Stimulated activated naive CD8-positive, alpha-beta T cell treated with anti-CD3 and anti-CD28 coated beads, Interleukin-15, Interleukin-2, amounts not matched to agents 100 U/mL and 50 U/mL, for 24 hours (primary cell): ENCODE measurements around the gene TMEM63B.
"Not testable (repeated sequence)": the region's sequence is repeated elsewhere in the genome, so short reads cannot be mapped to it uniquely, and the experiment has no call there.

Experiments
- ATAC-seq: fragments of 150-1000 bp; cut with Tn5 transposase; one replicate; pipeline ENCODE4 v1.10.0; 2021
- DNase-seq: peaks from one replicate; pipeline ENCODE4 v3.0.0; 2021

Gene TMEM63B

DNA sequence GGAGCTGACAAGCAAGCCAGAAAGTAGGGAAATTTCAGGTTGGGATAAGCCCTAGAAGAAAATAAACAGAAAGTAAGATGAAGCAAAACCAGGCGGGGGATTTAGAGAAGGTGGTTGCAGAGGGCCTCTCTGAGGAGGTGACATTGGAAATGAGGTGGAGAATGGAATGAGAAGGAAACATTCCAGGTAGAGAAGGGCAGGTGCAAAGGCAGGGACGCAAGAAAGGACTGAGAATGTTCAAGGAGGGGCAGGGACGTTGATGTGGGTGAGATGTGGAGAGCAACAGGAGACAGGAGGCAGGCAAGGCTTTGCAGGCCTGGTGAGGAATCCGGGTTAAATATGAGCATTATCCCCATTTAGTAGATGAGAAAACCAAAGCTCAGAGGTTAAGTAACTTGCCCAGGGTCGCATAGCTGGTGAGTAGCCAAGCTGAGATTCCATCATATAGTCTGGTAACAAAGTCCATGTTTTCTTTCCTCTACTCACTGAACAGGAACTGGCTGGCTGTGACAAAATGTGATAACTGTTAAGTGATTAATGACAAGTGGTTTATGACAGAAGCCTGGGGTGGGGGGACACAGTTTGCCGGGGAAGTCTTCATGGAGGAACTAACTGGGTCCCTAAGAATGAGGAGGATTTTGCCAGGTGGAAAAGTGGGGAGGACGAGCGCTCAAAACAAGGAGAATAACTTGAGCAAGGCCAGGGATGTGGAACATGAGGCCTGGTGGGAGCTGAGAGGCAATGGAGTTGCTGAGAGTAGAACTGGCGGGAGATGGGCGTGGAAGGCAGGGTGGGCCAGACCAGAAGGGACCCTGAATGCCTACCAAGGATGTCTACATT, 32.7 kb upstream of the TMEM63B start:
- no peak for DNase-seq
- no peak for ATAC-seq

- not testable (repeated sequence) for ATAC-seq, DNase-seq
These were observed 32.1 kb upstream of the TMEM63B start for GRCh38 chr6:44095243-44095623.

DNA sequence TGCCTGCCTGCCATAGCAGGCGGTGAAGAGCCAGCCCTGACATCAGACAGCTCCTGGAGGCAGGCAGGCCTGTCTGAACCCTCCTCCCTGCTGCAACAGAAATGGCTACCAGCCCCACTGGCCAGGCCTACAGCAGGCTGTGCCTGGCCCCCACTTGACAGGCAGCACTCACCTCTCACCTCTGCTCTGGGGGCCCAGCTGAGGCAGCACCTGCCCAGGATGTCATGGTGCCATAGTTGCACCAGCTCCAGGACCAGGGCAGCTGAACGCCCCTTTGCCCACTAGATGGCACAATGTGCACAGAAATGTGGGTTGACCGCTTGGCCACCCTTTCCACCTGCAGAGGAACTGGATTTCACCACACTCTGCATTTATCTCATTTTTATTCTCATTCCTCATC, 30.7 kb upstream of the TMEM63B start:
- ATAC-seq (peak; percentile 86), DNase-seq (peak; percentile 79)

DNA sequence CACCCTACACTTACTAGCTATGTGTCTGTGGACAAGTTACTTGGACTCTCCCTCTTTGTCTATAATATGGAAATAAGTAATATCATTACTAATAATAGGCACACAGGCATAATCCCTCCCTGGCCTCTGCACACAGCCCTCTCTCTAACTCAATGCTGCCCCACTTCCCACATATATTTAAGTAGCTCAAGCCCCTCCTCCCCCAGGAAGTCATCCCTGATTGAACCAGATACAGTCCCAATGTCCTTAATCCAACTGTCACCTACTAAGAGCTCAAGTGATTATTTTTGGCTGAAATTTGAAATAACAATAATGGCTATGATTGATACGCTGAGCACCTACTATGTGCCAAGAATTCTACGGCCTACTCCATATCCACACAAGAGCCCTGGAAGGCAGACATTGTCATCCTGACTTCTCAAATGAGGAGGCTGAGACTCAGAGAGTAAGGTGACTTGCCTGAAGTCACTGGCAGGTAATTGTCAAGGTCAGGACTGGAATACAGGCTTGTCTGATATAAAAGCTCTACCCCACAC, 29.5 kb upstream of the TMEM63B start:
- DNase-seq, result no peak

GRCh38 chr6:44099192-44099591, 28.2 kb upstream of the TMEM63B start:
- DNase-seq, result no peak

More for the DNA sequence above, 29.5 kb upstream of the TMEM63B start:
- ATAC-seq, result no peak

DNA sequence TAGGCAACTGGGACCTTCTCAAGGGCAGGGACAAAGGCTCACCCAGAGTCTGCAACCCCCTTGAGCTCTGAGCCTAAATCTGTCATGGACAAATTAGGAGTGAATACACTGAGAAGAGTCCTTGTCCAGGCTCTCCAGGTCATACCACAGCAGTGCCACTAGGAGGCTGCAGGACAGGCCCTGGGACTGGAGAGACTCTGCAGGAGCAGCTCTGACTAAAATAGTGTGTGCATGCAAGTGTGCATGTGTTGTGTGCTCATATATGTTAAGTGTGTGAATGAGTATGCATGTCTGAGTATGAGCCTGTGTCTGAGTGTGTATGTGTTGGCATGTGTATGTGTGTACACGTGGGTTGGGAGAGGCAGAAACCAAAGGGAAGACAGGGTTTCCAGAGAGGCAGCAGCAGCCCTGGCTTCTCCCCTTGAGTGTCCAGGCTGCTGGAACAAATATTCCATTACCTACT, 27.2 kb upstream of the TMEM63B start:
- ATAC-seq, result peak; percentile 63
- DNase-seq, result peak; percentile 20

More at GRCh38 chr6:44099192-44099591, 28.2 kb upstream of the TMEM63B start:
- ATAC-seq, result no peak

DNA sequence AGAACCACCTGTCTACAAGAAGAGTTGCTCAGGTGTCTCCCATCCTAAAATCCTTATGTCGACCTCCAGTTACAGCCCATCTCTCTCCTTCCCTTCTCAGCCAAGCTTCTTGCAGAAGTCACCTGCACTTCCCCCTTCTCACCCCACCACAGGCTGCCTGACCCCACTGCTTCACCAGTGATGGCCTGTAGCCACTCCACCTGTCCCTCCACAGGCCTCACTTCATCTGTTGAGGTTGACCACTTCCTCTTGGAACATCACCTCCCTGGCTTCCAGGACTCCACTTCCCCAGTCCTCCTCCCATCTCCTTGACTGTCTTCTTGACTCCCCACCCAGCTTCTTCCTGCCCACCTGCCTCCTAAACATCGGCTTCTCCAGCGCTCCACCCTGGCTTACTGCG, 25.5 kb upstream of the TMEM63B start:
- no peak for ATAC-seq

DNA sequence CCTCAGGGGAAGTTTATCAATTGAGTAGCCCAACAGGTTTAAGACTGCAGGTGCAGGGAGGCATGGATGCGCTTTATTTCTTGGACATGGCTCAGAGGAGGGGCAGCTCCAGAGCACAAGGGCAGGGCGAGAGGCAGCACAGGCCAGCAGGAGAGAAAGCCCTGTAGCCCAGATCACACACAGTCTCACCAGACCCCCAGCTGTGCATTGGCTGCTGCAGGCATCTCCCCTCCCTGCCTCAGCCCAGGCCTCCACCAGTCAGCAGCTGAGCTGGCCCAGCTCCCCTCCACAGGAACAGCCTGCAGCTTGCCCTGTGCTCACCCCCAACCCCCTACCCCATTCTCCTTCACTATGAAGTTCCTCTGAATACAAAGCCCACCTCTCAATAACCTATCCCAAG, 24.8 kb upstream of the TMEM63B start:
- ATAC-seq (no peak), DNase-seq (no peak)

More for the DNA sequence above, 25.5 kb upstream of the TMEM63B start:
- DNase-seq, result no peak

DNA sequence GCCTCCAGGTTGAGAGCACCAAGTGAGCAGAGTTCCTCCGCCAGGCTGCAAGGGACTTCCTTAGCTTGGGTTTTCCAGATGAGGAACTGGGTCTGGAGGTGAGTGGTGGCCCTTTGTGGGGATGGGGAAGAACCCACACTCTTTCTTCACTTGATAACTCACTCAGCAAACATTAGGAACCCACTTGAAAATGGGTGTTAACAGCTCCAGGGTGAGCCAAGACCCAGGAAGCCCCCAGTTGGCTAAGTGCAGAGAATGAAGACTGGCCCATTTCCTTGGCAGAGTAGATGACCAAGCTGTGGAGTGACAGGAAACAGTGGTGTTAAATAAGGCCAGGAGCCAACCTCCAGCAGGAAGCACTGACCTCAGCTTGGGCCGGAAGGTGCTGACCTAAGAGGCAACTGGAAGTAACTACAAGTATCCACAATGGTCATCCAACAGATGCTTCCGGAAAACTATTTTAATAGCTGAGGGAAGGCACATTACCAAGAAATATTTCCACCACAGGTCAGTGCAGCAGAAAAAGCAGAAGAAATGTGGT, 22.8 kb upstream of the TMEM63B start:
- ATAC-seq (no peak), DNase-seq (no peak)

- DNase-seq, result no peak
- ATAC-seq, result no peak
These were observed 22.2 kb upstream of the TMEM63B start for GRCh38 chr6:44105146-44105545.

DNA sequence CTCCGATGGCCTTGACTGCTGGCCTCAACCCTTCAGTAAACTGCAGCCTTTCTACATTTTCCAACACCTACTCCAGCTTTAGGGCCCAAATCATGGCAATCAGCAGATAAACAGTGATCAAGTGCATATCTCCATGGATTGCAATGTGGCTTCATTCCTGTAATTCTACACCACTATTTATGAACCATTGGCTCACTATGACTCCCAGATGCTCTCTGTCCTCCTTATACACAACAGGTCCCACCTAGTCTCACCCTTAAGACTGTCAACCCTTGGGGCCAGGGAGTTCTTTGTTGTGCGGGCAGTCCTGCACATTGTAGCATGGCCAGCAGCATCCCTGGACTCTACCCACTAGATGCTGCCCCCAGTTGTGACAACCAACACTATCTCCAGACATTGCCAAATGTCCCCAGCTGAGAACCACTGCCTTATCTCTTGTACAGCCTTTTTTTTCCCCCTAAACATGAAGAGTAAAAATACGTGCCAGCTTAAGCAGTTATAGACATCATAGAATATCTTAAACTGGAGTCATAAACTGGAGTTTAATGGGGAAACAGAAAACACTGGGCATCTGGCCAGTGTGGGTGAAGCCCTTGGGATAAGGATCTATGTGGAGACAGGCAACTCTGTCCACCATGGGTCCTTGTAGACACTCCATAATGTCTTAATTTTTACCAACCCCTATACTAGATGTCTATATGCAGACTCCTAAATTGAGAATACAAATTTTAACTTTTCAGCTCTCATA, 21.2 kb upstream of the TMEM63B start:
- DNase-seq (no peak), ATAC-seq (no peak)

DNA sequence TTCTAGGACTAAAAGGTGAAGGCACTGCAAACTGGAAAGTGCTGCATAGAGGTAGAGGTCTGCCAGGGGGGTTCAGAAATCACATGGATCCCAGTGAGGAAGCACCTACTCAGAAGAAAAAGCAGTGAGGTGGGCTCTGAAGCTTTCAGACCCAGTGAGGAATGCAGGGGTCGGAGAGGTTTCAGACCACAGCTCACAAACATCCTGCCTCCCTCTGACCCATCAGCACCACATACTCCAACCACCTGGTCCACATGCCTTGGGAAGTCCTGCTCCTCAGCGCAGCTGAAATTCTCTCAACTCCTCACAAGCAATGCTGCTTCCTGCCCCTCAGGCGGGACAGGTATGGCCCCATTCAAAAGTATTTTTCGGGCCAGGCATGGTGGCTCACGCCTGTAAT, 20.3 kb upstream of the TMEM63B start:
- DNase-seq (no peak), ATAC-seq (no peak)

DNA sequence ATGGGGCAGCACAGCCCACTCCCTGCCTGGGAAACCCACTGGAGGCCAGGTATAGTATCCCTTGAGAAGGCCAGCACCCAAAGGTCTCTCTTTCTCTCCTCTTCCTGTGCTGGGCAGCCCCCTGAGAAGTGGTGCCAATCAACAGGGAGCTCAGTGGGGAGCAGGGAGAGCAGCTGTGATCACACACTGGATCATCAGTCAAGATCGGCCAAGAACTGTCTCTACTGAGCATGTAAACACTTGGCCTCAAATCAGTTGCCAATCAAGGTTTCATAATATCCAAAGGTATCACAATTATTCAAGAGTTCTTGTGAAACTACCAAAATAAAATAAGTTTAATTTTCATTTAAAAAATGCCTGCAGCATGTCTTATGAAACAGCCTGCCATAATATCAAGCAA, 18.9 kb upstream of the TMEM63B start:
- DNase-seq (no peak), ATAC-seq (no peak)

GRCh38 chr6:44109212-44109611, 18.1 kb upstream of the TMEM63B start:
- no peak for ATAC-seq
- no peak for DNase-seq

GRCh38 chr6:44110005-44110676, 17.2 kb upstream of the TMEM63B start:
- ATAC-seq (no peak), DNase-seq (no peak)

DNA sequence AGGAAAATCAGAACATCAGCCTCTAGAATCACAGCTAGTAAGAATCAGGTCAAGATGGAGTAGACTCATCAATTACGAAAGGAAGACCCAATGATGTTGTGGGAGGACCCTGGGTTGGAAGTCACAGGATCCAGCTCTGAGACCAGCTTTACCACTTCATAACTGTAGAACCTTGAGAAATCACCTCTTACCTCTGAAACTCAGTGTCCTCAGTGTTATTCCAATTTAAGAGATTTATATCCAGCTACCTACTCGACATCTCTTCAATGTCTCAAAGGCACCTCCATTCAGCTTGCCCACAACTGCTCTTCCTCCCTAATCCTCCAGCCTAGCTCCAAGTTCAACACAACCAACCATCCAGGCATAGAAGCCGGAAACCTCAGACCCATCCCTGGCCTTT, 16.4 kb upstream of the TMEM63B start:
- no peak for ATAC-seq
- DNase-seq, result no peak

- no peak for DNase-seq
- no peak for ATAC-seq
These were observed 15.6 kb upstream of the TMEM63B start for GRCh38 chr6:44111434-44112417.

DNA sequence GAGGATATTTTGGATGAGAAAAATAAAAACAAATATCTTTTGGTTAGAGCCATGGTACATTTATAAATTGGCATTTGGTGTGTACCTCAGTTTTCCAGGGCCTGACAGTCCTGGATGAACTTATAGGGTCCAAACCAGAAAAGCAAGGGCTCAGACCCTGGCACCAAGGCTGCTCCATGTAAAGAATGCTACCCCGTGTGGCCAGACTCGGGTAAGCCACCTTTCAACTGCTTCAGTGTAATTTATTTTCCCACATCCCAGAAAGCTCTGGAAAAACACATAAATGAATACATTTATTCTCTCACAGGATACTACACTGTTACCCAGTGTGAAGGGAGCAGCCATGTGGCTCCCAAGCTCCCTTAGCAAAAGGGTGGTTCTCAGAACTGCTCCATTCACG, 13.9 kb upstream of the TMEM63B start:
- DNase-seq (no peak), ATAC-seq (no peak)

GRCh38 chr6:44115866-44116265, 11.5 kb upstream of the TMEM63B start:
- no peak for ATAC-seq
- no peak for DNase-seq

DNA sequence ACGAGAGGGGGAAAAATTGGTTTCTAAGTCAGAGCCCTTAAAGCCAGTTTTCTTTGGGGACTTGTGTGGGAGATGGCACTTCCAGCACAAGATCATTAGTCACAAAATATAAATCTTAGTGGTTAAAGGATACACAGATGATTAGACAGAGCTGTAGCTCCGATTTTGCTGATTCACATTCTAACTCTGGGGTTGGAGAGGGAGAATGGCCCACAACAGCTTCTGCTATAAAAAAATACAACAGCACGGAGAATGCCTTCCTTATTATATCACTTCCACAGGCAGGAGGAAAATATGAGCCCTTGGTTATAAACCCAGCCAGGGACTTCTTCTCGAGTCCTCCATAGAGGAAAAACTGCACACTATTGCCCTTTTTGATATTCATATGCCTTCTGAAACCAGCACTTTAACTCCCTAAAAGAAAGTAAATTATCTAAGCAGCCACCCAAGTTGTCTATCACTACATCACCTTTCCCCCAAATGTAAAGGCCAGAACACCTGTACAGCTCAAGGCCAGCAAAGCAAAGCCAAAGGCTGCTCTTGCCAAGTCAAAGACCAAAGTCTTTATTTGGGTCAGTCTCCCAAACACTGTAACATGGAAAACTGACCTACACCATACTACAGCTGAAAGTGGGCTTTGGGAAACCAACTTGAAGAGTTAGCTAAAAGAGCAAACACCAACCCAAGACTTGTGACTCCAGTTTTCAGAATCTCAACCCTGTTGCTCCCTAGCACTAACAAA, 10.5 kb upstream of the TMEM63B start:
- ATAC-seq (no peak), DNase-seq (no peak)
